Measurements from ENCODE around the gene ATP10B. TPM values are rescaled to one million over a fixed set of nuclear protein-coding genes. Genes with fewer than 3 reads are reported as not detected.

Gene ATP10B
- total and polyA plus RNA-seq, 2 of the 13 experiments (the other 11 are each of a cell fraction or from before 2014, with no cell fraction given): not detected

DNA sequence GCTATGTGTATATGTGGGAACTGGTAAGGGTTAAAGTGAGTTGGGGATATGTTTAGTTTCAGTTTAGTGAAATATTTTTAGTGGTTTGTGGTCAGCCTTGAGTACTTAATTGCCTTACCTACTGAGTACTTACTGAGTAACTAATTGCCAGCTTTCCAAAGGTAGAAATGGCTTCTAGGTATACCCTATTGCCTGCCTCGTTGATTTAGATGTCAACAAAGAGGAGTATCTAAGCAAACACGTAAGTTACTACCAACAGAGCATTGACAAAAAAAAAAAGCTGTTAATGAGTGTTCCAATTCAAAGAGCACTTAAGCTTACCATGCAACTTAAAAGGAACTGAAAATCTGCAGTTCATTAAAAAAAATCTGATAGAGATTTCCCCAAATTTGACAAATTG is 8.8 kb downstream of the ATP10B start:
- no TSS peak for BruUV-seq (replicated peaks)
- no peak for TF ChIP-seq GTF2F1 (IDR thresholded peaks at IDR 0.05; ENCODE audit: low read length)
- TF ChIP-seq ZNF317 (CRISPR knock-in tag; IDR thresholded peaks at IDR 0.05): no peak
- TF ChIP-seq TBL1XR1 (IDR thresholded peaks at IDR 0.05; ENCODE audit: borderline replicate concordance, low read length, partially characterized antibody): no peak
- TF ChIP-seq ZNF337 (CRISPR knock-in tag; IDR thresholded peaks at IDR 0.05; ENCODE audit: borderline replicate concordance, low read depth): no peak
- TF ChIP-seq HMG20A (CRISPR knock-in tag; IDR thresholded peaks at IDR 0.05; ENCODE audit: borderline replicate concordance): no peak
- no peak for TF ChIP-seq ZNF264 (CRISPR knock-in tag; IDR thresholded peaks at IDR 0.05)
- TF ChIP-seq ZNF510 (CRISPR knock-in tag; IDR thresholded peaks at IDR 0.05; ENCODE audit: low read depth): no peak
- no peak for TF ChIP-seq SNAI1 (CRISPR knock-in tag; IDR thresholded peaks at IDR 0.05; ENCODE audit: borderline replicate concordance)
- Histone ChIP-seq H3K27me3 (ENCODE audit: control insufficient read depth in 1 of 2, insufficient read depth in 2 of 2, low read length in 2 of 2) (no peaks in the 10 kb centered on the region), H3K79me2 (ENCODE audit: insufficient read depth, low read length) (no peaks in the 10 kb centered on the region), H2AFZ (ENCODE audit: low read length) (no peak overlapping the region), H4K20me1 (ENCODE audit: insufficient read depth, low read length) (no peaks in the 10 kb centered on the region), H3K9ac (ENCODE audit: insufficient read depth, low read depth, low read length) (no peak overlapping the region), H3K36me3 (replicated peaks in 1 of 2; ENCODE audit: control insufficient read depth in 1 of 2, insufficient read depth in 2 of 2, low read length in 2 of 2) (no peaks in the 10 kb centered on the region), H3K4me2 (ENCODE audit: low read depth, low read length) (no peak overlapping the region), H3K4me1 (ENCODE audit: insufficient read depth, low read length) (no peaks in the 10 kb centered on the region), H3K9me3 (ENCODE audit: low read length) (no peaks in the 10 kb centered on the region), H3K27ac (ENCODE audit: extremely low read length, insufficient read depth, low read length) (no peak overlapping the region), H3K4me3 (replicated peaks in 1 of 3; ENCODE audit: insufficient read depth in 1 of 3, low read depth in 2 of 3, low read length in 3 of 3) (no peak overlapping the region)
- no peak for ATAC-seq
- in situ Hi-C loops (cut with HindIII; ENCODE audit: extremely low pct_ligation_motif_present, low pct_unique_long_range_greater_than_20kb) (no loop called here), intact Hi-C loops (cut with micrococcal nuclease; ENCODE audit: unreplicated experiment) (no loop called here)
- no peak for FAIRE-seq
- DNase-seq (ENCODE audit: low spot score): no peak
- WGBS (ENCODE audit: low lambda C conversion rate): 7% methylated on average over 2 of the region's 2 CpGs
- ChIA-PET CTCF (ENCODE audit: low intra/inter-chr PET ratio, low total read pairs) (no interaction called here), POLR2A (no interaction called here)

DNA sequence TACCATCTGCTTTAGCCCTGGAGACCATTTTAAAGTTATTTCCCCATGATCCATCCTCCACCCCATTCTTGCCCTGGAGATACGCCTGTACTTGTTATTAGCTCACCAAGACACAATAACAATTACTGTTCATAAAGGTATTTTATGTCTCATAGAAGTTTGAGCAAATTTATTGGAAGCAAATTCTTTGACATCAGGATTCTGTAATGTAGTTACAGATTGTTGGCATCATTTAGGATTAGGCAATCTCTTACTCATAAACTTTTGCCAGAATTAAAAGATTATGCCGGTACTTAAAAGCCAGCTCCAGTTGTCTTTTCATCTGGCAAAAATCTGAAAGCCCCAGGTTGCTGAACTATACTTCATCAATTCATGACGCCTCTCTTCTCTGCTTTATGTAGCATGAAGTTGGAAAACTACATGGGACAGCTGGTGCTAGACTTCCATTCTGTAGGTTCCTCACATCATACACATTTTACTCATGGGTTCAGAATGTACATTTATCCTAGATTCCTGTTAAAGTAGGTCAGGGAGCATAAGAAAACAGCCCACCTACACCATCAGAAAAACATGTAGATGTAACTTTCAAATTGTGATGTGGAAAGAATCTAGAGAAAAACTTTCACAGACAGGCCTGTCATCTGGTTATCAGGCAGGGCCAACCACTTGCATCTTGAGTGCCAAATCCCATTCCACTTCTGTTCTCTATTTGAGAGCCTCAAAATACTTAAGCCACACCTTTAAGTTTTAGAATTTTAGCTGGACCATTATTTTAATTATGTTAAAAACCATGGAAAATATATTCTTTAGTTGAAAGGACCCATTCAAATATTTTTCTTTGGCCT is 14.0 kb downstream of the ATP10B start:
- Histone ChIP-seq H3K27me3 (ENCODE audit: control insufficient read depth in 1 of 2, insufficient read depth in 2 of 2, low read length in 2 of 2) (no peaks in the 10 kb centered on the region), H3K4me1 (ENCODE audit: insufficient read depth, low read length) (no peaks in the 10 kb centered on the region), H3K4me3 (replicated peaks in 1 of 3; ENCODE audit: insufficient read depth in 1 of 3, low read depth in 2 of 3, low read length in 3 of 3) (no peak overlapping the region), H3K79me2 (ENCODE audit: insufficient read depth, low read length) (no peaks in the 10 kb centered on the region), H3K27ac (ENCODE audit: extremely low read length, insufficient read depth, low read length) (no peak overlapping the region), H3K4me2 (ENCODE audit: low read depth, low read length) (no peak overlapping the region), H3K9me3 (ENCODE audit: low read length) (no peaks in the 10 kb centered on the region; the same call in 1 of the 2 replicates), H2AFZ (ENCODE audit: low read length) (no peak overlapping the region), H4K20me1 (ENCODE audit: insufficient read depth, low read length) (no peaks in the 10 kb centered on the region), H3K36me3 (replicated peaks in 1 of 2; ENCODE audit: control insufficient read depth in 1 of 2, insufficient read depth in 2 of 2, low read length in 2 of 2) (no peaks in the 10 kb centered on the region), H3K9ac (ENCODE audit: insufficient read depth, low read depth, low read length) (no peak overlapping the region)
- FAIRE-seq (no peak), ATAC-seq (no peak), DNase-seq (ENCODE audit: low spot score) (no peak)
- ChIA-PET CTCF (ENCODE audit: low intra/inter-chr PET ratio, low total read pairs) (no interaction called here), POLR2A (no interaction called here)
- WGBS (ENCODE audit: low lambda C conversion rate): 0% methylated on average over 3 of the region's 3 CpGs
- in situ Hi-C loops (cut with HindIII; ENCODE audit: extremely low pct_ligation_motif_present, low pct_unique_long_range_greater_than_20kb): no loop called here
- intact Hi-C loops (cut with micrococcal nuclease; ENCODE audit: unreplicated experiment): no loop called here
- no TSS peak for BruUV-seq (replicated peaks)
- TF ChIP-seq RXRA (CRISPR knock-in tag; IDR thresholded peaks at IDR 0.05): no peak
- no peak for TF ChIP-seq MATR3 (CRISPR knock-in tag; IDR thresholded peaks at IDR 0.05)
- TF ChIP-seq ZMYM2 (CRISPR knock-in tag; IDR thresholded peaks at IDR 0.05): no peak
- TF ChIP-seq ZSCAN9 (CRISPR knock-in tag; IDR thresholded peaks at IDR 0.05; ENCODE audit: borderline replicate concordance): no peak
- TF ChIP-seq, protein P1, sequence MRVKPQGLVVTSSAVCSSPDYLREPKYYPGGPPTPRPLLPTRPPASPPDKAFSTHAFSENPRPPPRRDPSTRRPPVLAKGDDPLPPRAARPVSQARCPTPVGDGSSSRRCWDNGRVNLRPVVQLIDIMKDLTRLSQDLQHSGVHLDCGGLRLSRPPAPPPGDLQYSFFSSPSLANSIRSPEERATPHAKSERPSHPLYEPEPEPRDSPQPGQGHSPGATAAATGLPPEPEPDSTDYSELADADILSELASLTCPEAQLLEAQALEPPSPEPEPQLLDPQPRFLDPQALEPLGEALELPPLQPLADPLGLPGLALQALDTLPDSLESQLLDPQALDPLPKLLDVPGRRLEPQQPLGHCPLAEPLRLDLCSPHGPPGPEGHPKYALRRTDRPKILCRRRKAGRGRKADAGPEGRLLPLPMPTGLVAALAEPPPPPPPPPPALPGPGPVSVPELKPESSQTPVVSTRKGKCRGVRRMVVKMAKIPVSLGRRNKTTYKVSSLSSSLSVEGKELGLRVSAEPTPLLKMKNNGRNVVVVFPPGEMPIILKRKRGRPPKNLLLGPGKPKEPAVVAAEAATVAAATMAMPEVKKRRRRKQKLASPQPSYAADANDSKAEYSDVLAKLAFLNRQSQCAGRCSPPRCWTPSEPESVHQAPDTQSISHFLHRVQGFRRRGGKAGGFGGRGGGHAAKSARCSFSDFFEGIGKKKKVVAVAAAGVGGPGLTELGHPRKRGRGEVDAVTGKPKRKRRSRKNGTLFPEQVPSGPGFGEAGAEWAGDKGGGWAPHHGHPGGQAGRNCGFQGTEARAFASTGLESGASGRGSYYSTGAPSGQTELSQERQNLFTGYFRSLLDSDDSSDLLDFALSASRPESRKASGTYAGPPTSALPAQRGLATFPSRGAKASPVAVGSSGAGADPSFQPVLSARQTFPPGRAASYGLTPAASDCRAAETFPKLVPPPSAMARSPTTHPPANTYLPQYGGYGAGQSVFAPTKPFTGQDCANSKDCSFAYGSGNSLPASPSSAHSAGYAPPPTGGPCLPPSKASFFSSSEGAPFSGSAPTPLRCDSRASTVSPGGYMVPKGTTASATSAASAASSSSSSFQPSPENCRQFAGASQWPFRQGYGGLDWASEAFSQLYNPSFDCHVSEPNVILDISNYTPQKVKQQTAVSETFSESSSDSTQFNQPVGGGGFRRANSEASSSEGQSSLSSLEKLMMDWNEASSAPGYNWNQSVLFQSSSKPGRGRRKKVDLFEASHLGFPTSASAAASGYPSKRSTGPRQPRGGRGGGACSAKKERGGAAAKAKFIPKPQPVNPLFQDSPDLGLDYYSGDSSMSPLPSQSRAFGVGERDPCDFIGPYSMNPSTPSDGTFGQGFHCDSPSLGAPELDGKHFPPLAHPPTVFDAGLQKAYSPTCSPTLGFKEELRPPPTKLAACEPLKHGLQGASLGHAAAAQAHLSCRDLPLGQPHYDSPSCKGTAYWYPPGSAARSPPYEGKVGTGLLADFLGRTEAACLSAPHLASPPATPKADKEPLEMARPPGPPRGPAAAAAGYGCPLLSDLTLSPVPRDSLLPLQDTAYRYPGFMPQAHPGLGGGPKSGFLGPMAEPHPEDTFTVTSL (CRISPR knock-in tag; IDR thresholded peaks at IDR 0.05; ENCODE audit: borderline replicate concordance): no peak
- no peak for TF ChIP-seq ELF4 (CRISPR knock-in tag; IDR thresholded peaks at IDR 0.05; ENCODE audit: borderline replicate concordance)
- TF ChIP-seq TP53 (CRISPR knock-in tag; conservative IDR thresholded peaks at IDR 0.05): no peak
